MM.1S (cell line): ENCODE measurements around the gene RAD54L.

Source experiments
- DNase-seq: peaks from one replicate; pipeline ENCODE4 v3.0.0-alpha.2; 2015
- H2AFZ ChIP-seq: fragments of 300-600 bp; sonication (generic); 2 replicates; pipeline ENCODE4 v1.6.0; 2016; ENCODE audit warnings: antibody characterized with exemption, low read length
- H3F3A ChIP-seq: fragments of 300-600 bp; sonication (generic); 2 replicates; pipeline ENCODE4 v1.6.1; 2016; ENCODE audit warnings: mild to moderate bottlenecking, antibody characterized with exemption, low read length, moderate library complexity, mixed read lengths; ENCODE audit not compliant: insufficient read depth
- H3K27ac ChIP-seq: fragments of 300-600 bp; sonication (generic); 2 replicates; pipeline ENCODE4 v1.5.1; 2016; ENCODE audit warnings: mild to moderate bottlenecking, low read length
- H3K27me3 ChIP-seq: fragments of 300-600 bp; sonication (generic); replicated peaks from 2 replicates; pipeline ENCODE4 v1.6.0; 2016; ENCODE audit warnings: low read length; ENCODE audit not compliant: insufficient read depth
- H3K36me3 ChIP-seq: fragments of 300-600 bp; sonication (generic); replicated peaks from 2 replicates; pipeline ENCODE4 v1.6.1; 2016; ENCODE audit warnings: mild to moderate bottlenecking, low read length, mixed read lengths; ENCODE audit not compliant: insufficient read depth
- H3K4me1 ChIP-seq: fragments of 300-600 bp; sonication (generic); 2 replicates; pipeline ENCODE4 v1.6.1; 2016; ENCODE audit warnings: low read length, mixed read lengths
- H3K4me2 ChIP-seq: fragments of 300-600 bp; sonication (generic); 2 replicates; pipeline ENCODE4 v1.6.0; 2016; ENCODE audit warnings: low read depth, low read length
- H3K4me3 ChIP-seq: fragments of 300-600 bp; sonication (generic); 2 replicates; pipeline ENCODE4 v1.5.1; 2016; ENCODE audit warnings: low read length, mixed read lengths
- H3K79me2 ChIP-seq: fragments of 300-600 bp; sonication (generic); 2 replicates; pipeline ENCODE4 v1.6.1; 2016; ENCODE audit warnings: mixed run types, low read length, mixed read lengths
- H3K9ac ChIP-seq: fragments of 300-600 bp; sonication (generic); 2 replicates; pipeline ENCODE4 v1.6.1; 2016; ENCODE audit warnings: low read length, mixed read lengths
- H3K9me2 ChIP-seq: fragments of 300-600 bp; sonication (generic); replicated peaks from 2 replicates; pipeline ENCODE4 v1.6.1; 2016; ENCODE audit warnings: mild to moderate bottlenecking, low read length, mixed read lengths; ENCODE audit not compliant: insufficient read depth
- H3K9me3 ChIP-seq: fragments of 300-600 bp; sonication (generic); replicated peaks from 2 replicates; pipeline ENCODE4 v1.6.1; 2016; ENCODE audit warnings: mild to moderate bottlenecking, low read length, mixed read lengths; ENCODE audit not compliant: insufficient read depth
- H4K20me1 ChIP-seq: fragments of 300-600 bp; sonication (generic); 2 replicates; pipeline ENCODE4 v1.6.1; 2016; ENCODE audit warnings: mild to moderate bottlenecking, low read length, moderate library complexity, mixed read lengths; ENCODE audit not compliant: insufficient read depth
- EZH2 ChIP-seq: fragments of 300-600 bp; sonication (generic); optimal IDR thresholded peaks from 2 replicates; pipeline ENCODE3; 2017; ENCODE audit warnings: low read depth, mild to moderate bottlenecking, antibody characterized with exemption, low read length, mixed read lengths
- EZH2phosphoT487 ChIP-seq: fragments of 300-600 bp; sonication (generic); IDR thresholded peaks from 2 replicates; pipeline ENCODE4 v1.6.1; 2018; ENCODE audit warnings: antibody characterized with exemption, low read length
- TF ChIP-seq, protein P1 (sequence below): fragments of 300-600 bp; sonication (generic); IDR thresholded peaks from 2 replicates; pipeline ENCODE4 v1.5.1; 2016; ENCODE audit warnings: antibody characterized with exemption, low read length, mixed read lengths

Gene RAD54L

DNA sequence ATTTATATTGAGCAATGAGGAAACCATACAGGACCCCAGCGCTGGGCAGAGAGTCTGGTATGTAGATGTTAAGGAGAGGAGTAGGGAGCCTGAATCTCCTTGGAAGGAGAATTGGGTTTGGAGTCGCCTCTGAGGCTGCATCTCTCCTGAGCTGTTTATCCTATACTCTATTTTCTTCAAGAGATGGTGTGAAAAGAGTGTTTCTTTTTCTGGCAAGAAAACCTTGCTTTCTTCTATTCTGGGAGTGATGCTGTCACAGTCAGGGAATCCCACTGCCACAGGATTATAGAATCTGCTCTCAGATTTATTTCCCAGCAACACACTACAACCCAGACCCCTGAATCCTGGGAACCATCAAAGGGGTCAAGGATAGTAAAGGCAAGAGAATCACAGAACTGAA lies 41.2 kb upstream of the RAD54L start:
- H3K4me2 ChIP-seq = no peak overlapping the region
- H3K9me2 ChIP-seq = no peaks in the 10 kb centered on the region
- H2AFZ ChIP-seq = no peak overlapping the region
- H3K27me3 ChIP-seq = no peaks in the 10 kb centered on the region
- no peaks in the 10 kb centered on the region for H3K79me2 ChIP-seq
- H3K27ac ChIP-seq = no peak overlapping the region
- no peaks in the 10 kb centered on the region for H4K20me1 ChIP-seq
- H3K36me3 ChIP-seq = no peaks in the 10 kb centered on the region
- TF ChIP-seq, protein P1, sequence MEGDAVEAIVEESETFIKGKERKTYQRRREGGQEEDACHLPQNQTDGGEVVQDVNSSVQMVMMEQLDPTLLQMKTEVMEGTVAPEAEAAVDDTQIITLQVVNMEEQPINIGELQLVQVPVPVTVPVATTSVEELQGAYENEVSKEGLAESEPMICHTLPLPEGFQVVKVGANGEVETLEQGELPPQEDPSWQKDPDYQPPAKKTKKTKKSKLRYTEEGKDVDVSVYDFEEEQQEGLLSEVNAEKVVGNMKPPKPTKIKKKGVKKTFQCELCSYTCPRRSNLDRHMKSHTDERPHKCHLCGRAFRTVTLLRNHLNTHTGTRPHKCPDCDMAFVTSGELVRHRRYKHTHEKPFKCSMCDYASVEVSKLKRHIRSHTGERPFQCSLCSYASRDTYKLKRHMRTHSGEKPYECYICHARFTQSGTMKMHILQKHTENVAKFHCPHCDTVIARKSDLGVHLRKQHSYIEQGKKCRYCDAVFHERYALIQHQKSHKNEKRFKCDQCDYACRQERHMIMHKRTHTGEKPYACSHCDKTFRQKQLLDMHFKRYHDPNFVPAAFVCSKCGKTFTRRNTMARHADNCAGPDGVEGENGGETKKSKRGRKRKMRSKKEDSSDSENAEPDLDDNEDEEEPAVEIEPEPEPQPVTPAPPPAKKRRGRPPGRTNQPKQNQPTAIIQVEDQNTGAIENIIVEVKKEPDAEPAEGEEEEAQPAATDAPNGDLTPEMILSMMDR = no peak
- TF ChIP-seq EZH2 = no peak
- TF ChIP-seq EZH2phosphoT487 = no peak
- H3F3A ChIP-seq = no peaks in the 10 kb centered on the region
- no peak for DNase-seq
- no peaks in the 10 kb centered on the region for H3K4me1 ChIP-seq
- H3K9me3 ChIP-seq = no peaks in the 10 kb centered on the region
- H3K9ac ChIP-seq = no peak overlapping the region
- no peak overlapping the region for H3K4me3 ChIP-seq

- no peaks in the 10 kb centered on the region for H3K79me2 ChIP-seq
- no peak overlapping the region for H3K27ac ChIP-seq
- H2AFZ ChIP-seq = no peak overlapping the region
- no peak overlapping the region for H3K9ac ChIP-seq
- H3K4me2 ChIP-seq = no peak overlapping the region
- no peak overlapping the region for H3K4me3 ChIP-seq
- H3K27me3 ChIP-seq = no peaks in the 10 kb centered on the region
- no peaks in the 10 kb centered on the region for H3K9me3 ChIP-seq
- H3F3A ChIP-seq = no peaks in the 10 kb centered on the region
- no peak for TF ChIP-seq EZH2
- no peaks in the 10 kb centered on the region for H4K20me1 ChIP-seq
- DNase-seq = no peak
- no peaks in the 10 kb centered on the region for H3K9me2 ChIP-seq
- no peaks in the 10 kb centered on the region for H3K36me3 ChIP-seq
- no peaks in the 10 kb centered on the region for H3K4me1 ChIP-seq
These were observed 37.0 kb upstream of the RAD54L start for GRCh38 chr1:46210561-46210960.

DNA sequence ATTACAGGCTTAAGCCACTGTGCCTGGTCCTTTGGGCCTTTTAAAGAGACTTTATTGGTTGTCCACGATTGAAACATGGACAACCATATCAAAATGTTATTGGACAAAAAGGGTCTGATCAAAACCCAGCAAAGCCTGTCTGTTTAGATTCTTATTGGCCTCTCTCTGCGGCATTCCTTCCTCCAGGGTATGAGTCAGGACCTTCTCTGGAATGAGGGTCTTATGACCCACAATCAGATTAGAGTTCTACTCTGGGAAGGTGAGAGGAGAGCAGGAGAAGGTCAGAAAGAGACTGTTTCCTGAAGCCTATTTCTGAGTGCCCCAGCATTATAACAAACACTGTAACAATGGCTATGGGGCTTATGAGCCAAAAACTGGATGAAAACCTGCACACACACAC lies 36.5 kb upstream of the RAD54L start:
- DNase-seq = no peak
- H3K27ac ChIP-seq = no peak overlapping the region
- TF ChIP-seq EZH2phosphoT487 (no peak), EZH2 (no peak)
- TF ChIP-seq, protein P1 = no peak
- H3K9me2 ChIP-seq = no peaks in the 10 kb centered on the region
- no peaks in the 10 kb centered on the region for H3F3A ChIP-seq
- no peak overlapping the region for H3K9ac ChIP-seq
- no peaks in the 10 kb centered on the region for H3K9me3 ChIP-seq
- H3K79me2 ChIP-seq = no peaks in the 10 kb centered on the region
- H2AFZ ChIP-seq = no peak overlapping the region
- H3K36me3 ChIP-seq = no peaks in the 10 kb centered on the region
- no peak overlapping the region for H3K4me3 ChIP-seq
- no peak overlapping the region for H3K4me2 ChIP-seq
- H3K27me3 ChIP-seq = no peaks in the 10 kb centered on the region
- no peaks in the 10 kb centered on the region for H3K4me1 ChIP-seq
- no peaks in the 10 kb centered on the region for H4K20me1 ChIP-seq

DNA sequence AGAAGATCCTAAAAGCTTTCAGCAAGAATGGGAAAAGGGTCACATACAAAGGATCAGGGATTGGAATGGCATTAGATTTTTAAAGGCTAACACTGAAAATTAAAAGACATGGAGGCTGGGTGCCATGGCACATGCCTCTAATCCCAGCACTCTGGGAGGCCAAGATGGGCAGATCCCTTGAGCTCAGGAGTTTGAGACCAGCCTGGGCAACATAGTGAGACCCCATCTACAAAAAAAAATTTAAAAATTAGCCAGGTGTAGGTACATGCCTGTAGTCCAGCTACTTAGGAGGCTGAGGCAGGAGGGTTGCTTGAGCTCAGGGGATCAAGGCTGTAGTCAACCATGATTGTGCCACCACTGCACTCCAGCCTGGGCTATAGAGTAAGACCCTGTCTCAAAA lies 32.1 kb upstream of the RAD54L start:
- Histone ChIP-seq H3K36me3 (no peaks in the 10 kb centered on the region), H3K4me3 (no peak overlapping the region), H4K20me1 (no peaks in the 10 kb centered on the region), H3K27me3 (no peaks in the 10 kb centered on the region), H3K9me2 (no peaks in the 10 kb centered on the region), H3K79me2 (no peaks in the 10 kb centered on the region), H3K4me1 (no peaks in the 10 kb centered on the region), H3F3A (no peaks in the 10 kb centered on the region), H3K27ac (no peak overlapping the region), H3K9ac (no peak overlapping the region), H3K4me2 (no peak overlapping the region), H3K9me3 (no peaks in the 10 kb centered on the region), H2AFZ (no peak overlapping the region)
- TF ChIP-seq, protein P1 = no peak
- no peak for TF ChIP-seq EZH2phosphoT487
- TF ChIP-seq EZH2 = no peak
- no peak for DNase-seq
